Naive thymus-derived CD4-positive, alpha-beta T cell (primary cell): ENCODE data around the gene NKX1-2. TPM values are rescaled to one million over a fixed set of nuclear protein-coding genes. Genes with fewer than 3 reads are reported as not detected.

Source experiments
- ATAC-seq: fragments of 150-1000 bp; cut with Tn5 transposase; 2 replicates; pipeline ENCODE4 v1.10.0; 2021; ENCODE audit warnings: mild to moderate bottlenecking, moderate library complexity
- CTCF ChIA-PET: fragments of 350-600 bp; sonication (Branson Sonifier 250); formaldehyde crosslinking; loops from one replicate; lab custom pipeline; 2021; ENCODE audit warnings: antibody characterized with exemption; lab: Charles Lee
- POLR2A ChIA-PET: fragments of 350-600 bp; sonication (Branson Sonifier 250); formaldehyde crosslinking; loops from one replicate; lab custom pipeline; 2021; ENCODE audit warnings: antibody characterized with exemption, inconsistent platforms; lab: Charles Lee
- DNase-seq, 9 donors: peaks; one replicate each; pipeline versions ENCODE4 v3.0.0 to v3.0.0-alpha.2; 2020 to 2022; ENCODE audit warnings: mixed read lengths in 1 of 9
- H3K27ac ChIP-seq: one replicate; pipeline ENCODE4 v1.7.0; 2013; ENCODE audit warnings: mild to moderate bottlenecking, low read depth, low read length, moderate library complexity
- H3K27me3 ChIP-seq, 2 donors: one replicate each; pipeline ENCODE4 v1.7.0; 2013; ENCODE audit warnings: low read length in 2 of 2, mild to moderate bottlenecking in 2 of 2, moderate library complexity in 2 of 2; ENCODE audit not compliant: control insufficient read depth in 2 of 2, insufficient read depth in 2 of 2
- H3K36me3 ChIP-seq, 3 experiments: 1 replicate in 2 of 3; 2 replicates in 1 of 3; pipeline ENCODE4 v1.7.0; 2013; ENCODE audit warnings: low read length in 3 of 3, mild to moderate bottlenecking in 3 of 3, moderate library complexity in 1 of 3; ENCODE audit not compliant: insufficient read depth in 3 of 3, control insufficient read depth in 2 of 3
- H3K4me1 ChIP-seq, 2 donors: one replicate each; pipeline ENCODE4 v1.7.0; 2013; ENCODE audit warnings: low read length in 2 of 2, mild to moderate bottlenecking in 2 of 2, moderate library complexity in 1 of 2; ENCODE audit not compliant: control insufficient read depth in 2 of 2, insufficient read depth in 2 of 2
- H3K4me3 ChIP-seq: 2 replicates; pipeline ENCODE4 v1.7.0; 2013; ENCODE audit warnings: mild to moderate bottlenecking, low read length
- H3K9me3 ChIP-seq, 3 experiments: 1 replicate in 2 of 3; 2 replicates in 1 of 3; pipeline ENCODE4 v1.7.0; 2013; ENCODE audit warnings: low read length in 3 of 3; ENCODE audit not compliant: control insufficient read depth in 2 of 3
- H3K27ac Mint-ChIP-seq, 9 donors: one replicate each; pipeline ENCODE4 v1.8.0; 2020 to 2022; ENCODE audit warnings: mixed read lengths in 9 of 9, mild to moderate bottlenecking in 8 of 9, moderate library complexity in 5 of 9, inconsistent platforms in 2 of 9
- H3K27me3 Mint-ChIP-seq, 5 donors: one replicate each; pipeline ENCODE4 v1.8.0; 2021 to 2022; ENCODE audit warnings: mixed read lengths in 5 of 5, mild to moderate bottlenecking in 1 of 5
- H3K36me3 Mint-ChIP-seq, 5 donors: one replicate each; pipeline ENCODE4 v1.8.0; 2020 to 2022; ENCODE audit warnings: mixed read lengths in 5 of 5, mild to moderate bottlenecking in 3 of 5, inconsistent platforms in 1 of 5
- H3K4me1 Mint-ChIP-seq, 7 donors: one replicate each; pipeline ENCODE4 v1.8.0; 2020 to 2022; ENCODE audit warnings: mixed read lengths in 7 of 7, mild to moderate bottlenecking in 3 of 7, inconsistent platforms in 1 of 7
- H3K4me3 Mint-ChIP-seq, 10 donors: one replicate each; pipeline ENCODE4 v1.8.0; 2020 to 2022; ENCODE audit warnings: mild to moderate bottlenecking in 10 of 10, mixed read lengths in 10 of 10, moderate library complexity in 6 of 10, inconsistent platforms in 2 of 10
- H3K9me3 Mint-ChIP-seq, 11 donors: one replicate each; pipeline ENCODE4 v1.8.0; 2020 to 2022; ENCODE audit warnings: mixed read lengths in 11 of 11, mild to moderate bottlenecking in 4 of 11, inconsistent platforms in 1 of 11, moderate library complexity in 1 of 11
- intact Hi-C, 2 donors: fragments of 100-400 bp; cut with micrococcal nuclease; formaldehyde crosslinking; loops; one replicate each; pipeline ENCODE4 v1.15.1; 2023
- polyA plus RNA-seq, 2 donors: library from polyadenylated mRNA; unstranded; fragments of 300-500 nt; fragmentation: Illumina TruSeq; gene quantifications; one replicate each; pipeline ENCODE4 v1.2.3, GENCODE V29; 2021
- total RNA-seq, 6 experiments: library from RNA in 5 of 6; stranded (reverse) in 5 of 6; gene quantifications; 1 replicate in 5 of 6; 2 replicates in 1 of 6; pipeline ENCODE4 v1.2.3 and lab custom pipeline; 2021 to 2026

The NKX1-2 gene
- total and polyA plus RNA-seq, 7 experiments from 2014 or later, result not detected

- Mint-ChIP-seq H3K4me1 (no peaks in the 10 kb centered on the region), H3K4me3 (no peak overlapping the region), H3K9me3 (no peaks in the 10 kb centered on the region), H3K27ac (no peak overlapping the region), H3K36me3 (no peaks in the 10 kb centered on the region), H3K27me3 (peaks cover 0 to 41% (median 11%) of the 10 kb centered on the region in 5 donors)
- intact Hi-C loops, result no loop called here
- H3K27ac ChIP-seq, result no peak overlapping the region
- ATAC-seq (no peak), DNase-seq (no peak)
- ChIA-PET CTCF (no interaction called here), POLR2A (interaction anchor here (0.7 kb wide), 1 partner anchor 18 kb away, joined by 4 read pairs; no protein-coding TSS in a partner anchor)
- H3K4me1 ChIP-seq, result no peaks in the 10 kb centered on the region
- H3K27me3 ChIP-seq, result no peaks in the 10 kb centered on the region
- no peaks in the 10 kb centered on the region for H3K36me3 ChIP-seq
- no peaks in the 10 kb centered on the region for H3K9me3 ChIP-seq
- H3K4me3 ChIP-seq, result no peak overlapping the region
These were observed 24.4 kb downstream of the NKX1-2 start for GRCh38 chr10:124425227-124425962.

- ChIA-PET CTCF (interaction anchor here (0.7 kb wide), 1 partner anchor 1289 kb away, joined by 3 read pairs; no protein-coding TSS in a partner anchor), POLR2A (interaction anchor here (1.3 kb wide), 1 partner anchor 20 kb away, joined by 3 read pairs; no protein-coding TSS in a partner anchor)
- no peak for DNase-seq
- Mint-ChIP-seq H3K4me1 (peaks cover 0 to 5% (median 4%) of the 10 kb centered on the region in 7 donors), H3K4me3 (no peak overlapping the region), H3K9me3 (no peaks in the 10 kb centered on the region), H3K27ac (no peak overlapping the region), H3K27me3 (peaks cover 0 to 37% (median 11%) of the 10 kb centered on the region in 5 donors), H3K36me3 (no peaks in the 10 kb centered on the region)
- Histone ChIP-seq H3K4me1 (no peaks in the 10 kb centered on the region), H3K27me3 (no peaks in the 10 kb centered on the region), H3K27ac (no peak overlapping the region), H3K9me3 (no peaks in the 10 kb centered on the region), H3K36me3 (no peaks in the 10 kb centered on the region), H3K4me3 (no peak overlapping the region)
- intact Hi-C loops, result no loop called here
- no peak for ATAC-seq
These were observed 26.0 kb downstream of the NKX1-2 start for GRCh38 chr10:124423813-124424212.

- H3K27ac ChIP-seq, result no peak overlapping the region
- DNase-seq (no peak), ATAC-seq (no peak)
- H3K4me3 ChIP-seq, result no peak overlapping the region
- H3K36me3 ChIP-seq, result no peaks in the 10 kb centered on the region
- H3K27ac Mint-ChIP-seq, result no peak overlapping the region
- no peaks in the 10 kb centered on the region for H3K36me3 Mint-ChIP-seq
- no peaks in the 10 kb centered on the region for H3K9me3 ChIP-seq
- intact Hi-C loops, result no loop called here
- H3K27me3 ChIP-seq, result no peaks in the 10 kb centered on the region
- ChIA-PET CTCF (no interaction called here), POLR2A (no interaction called here)
- peaks cover 3% of the 10 kb centered on the region in 2 donors for H3K4me1 ChIP-seq
- H3K4me3 Mint-ChIP-seq, result no peak overlapping the region
- H3K4me1 Mint-ChIP-seq, result peaks cover 0 to 8% (median 4%) of the 10 kb centered on the region in 7 donors
- peaks cover 0 to 26% (median 11%) of the 10 kb centered on the region in 5 donors for H3K27me3 Mint-ChIP-seq
- no peaks in the 10 kb centered on the region for H3K9me3 Mint-ChIP-seq
These were observed 27.1 kb downstream of the NKX1-2 start for GRCh38 chr10:124422742-124423141.

GRCh38 chr10:124420254-124420653 lies 29.6 kb downstream of the NKX1-2 start:
- H3K4me3 Mint-ChIP-seq, result peak overlapping the region in 3 of 10 donors; percentile 6 to 87 (median 16)
- H3K4me1 Mint-ChIP-seq, result peaks cover 4 to 32% (median 25%) of the 10 kb centered on the region in 7 donors
- intact Hi-C loops, result no loop called here
- Histone ChIP-seq H3K9me3 (no peaks in the 10 kb centered on the region), H3K4me1 (peaks cover 5 to 8% of the 10 kb centered on the region in 2 donors), H3K4me3 (no peak overlapping the region), H3K27ac (no peak overlapping the region), H3K27me3 (no peaks in the 10 kb centered on the region), H3K36me3 (no peaks in the 10 kb centered on the region)
- H3K27ac Mint-ChIP-seq, result peak overlapping the region in 2 of 9 donors; percentile 5 to 10
- H3K36me3 Mint-ChIP-seq, result no peaks in the 10 kb centered on the region
- CTCF ChIA-PET, result interaction anchor here (0.6 kb wide), 1 partner anchor 403 kb away, joined by 3 read pairs; no protein-coding TSS in a partner anchor
- peaks cover 0 to 23% (median 7%) of the 10 kb centered on the region in 5 donors for H3K27me3 Mint-ChIP-seq
- H3K9me3 Mint-ChIP-seq, result no peaks in the 10 kb centered on the region
- POLR2A ChIA-PET, result interaction anchor here (0.6 to 1.5 kb wide), 3 partner anchors 40 to 1178 kb away, joined by 3 to 4 read pairs (median 4); partner anchors contain the start of gene LHPP
- no peak for ATAC-seq
- no peak for DNase-seq

- Mint-ChIP-seq H3K4me3 (peak overlapping the region in 9 of 10 donors; percentile 76 to 89 (median 84)), H3K4me1 (peaks cover 8 to 36% (median 27%) of the 10 kb centered on the region in 7 donors), H3K27ac (peak overlapping the region in 4 of 9 donors; percentile 30 to 86 (median 72)), H3K27me3 (peaks cover 0 to 23% (median 7%) of the 10 kb centered on the region in 5 donors), H3K36me3 (no peaks in the 10 kb centered on the region), H3K9me3 (no peaks in the 10 kb centered on the region)
- intact Hi-C loops, result loop anchor here (1.0 to 10.0 kb wide), 10 partner anchors 225 to 1541 kb away; partner anchors contain the start of genes ACADSB (in 2 of the 2), FAM53B (in 2 of the 2), IKZF5 (in 2 of the 2) and ABRAXAS2 (in 1 of the 2)
- Histone ChIP-seq H3K27ac (no peak overlapping the region), H3K36me3 (no peaks in the 10 kb centered on the region), H3K4me3 (peak overlapping the region; percentile 76), H3K27me3 (no peaks in the 10 kb centered on the region), H3K4me1 (peaks cover 5 to 8% of the 10 kb centered on the region in 2 donors), H3K9me3 (no peaks in the 10 kb centered on the region)
- CTCF ChIA-PET, result no interaction called here
- POLR2A ChIA-PET, result interaction anchor here (0.5 to 0.7 kb wide), 2 partner anchors 41 to 45 kb away, joined by 3 read pairs; no protein-coding TSS in a partner anchor
- DNase-seq (no peak), ATAC-seq (no peak)
These were observed 30.2 kb downstream of the NKX1-2 start for GRCh38 chr10:124419635-124420034.

- H3K4me3 Mint-ChIP-seq, result peak within 1 kb of the TSS; percentile 80 to 91 (median 84)
- no peaks in the 10 kb centered on the region for H3K27me3 ChIP-seq
- peaks cover 0 to 4% (median 0%) of the 10 kb centered on the region in 5 donors for H3K36me3 Mint-ChIP-seq
- H3K27me3 Mint-ChIP-seq, result peaks cover 0 to 18% (median 2%) of the 10 kb centered on the region in 5 donors
- H3K27ac Mint-ChIP-seq, result peak within 1 kb of the TSS in 8 of 9 donors; percentile 31 to 90 (median 83)
- H3K9me3 ChIP-seq, result no peaks in the 10 kb centered on the region
- peak within 1 kb of the TSS; percentile 80 for H3K27ac ChIP-seq
- intact Hi-C loops, result loop anchor here (1.0 to 10.0 kb wide), 17 partner anchors 16 to 1540 kb away; partner anchors contain the start of genes ACADSB (in 2 of the 2), BUB3 (in 2 of the 2), FAM53B (in 2 of the 2) and IKZF5 (in 2 of the 2)
- ATAC-seq, result peak; percentile 99
- H3K4me3 ChIP-seq, result peak within 1 kb of the TSS; percentile 76
- CTCF ChIA-PET, result no interaction called here
- H3K4me1 Mint-ChIP-seq, result peaks cover 8 to 41% (median 31%) of the 10 kb centered on the region in 7 donors
- DNase-seq, result peak; percentile 90 to 96 (median 94)
- peaks cover 8 to 10% of the 10 kb centered on the region in 2 donors for H3K4me1 ChIP-seq
- H3K36me3 ChIP-seq, result no peaks in the 10 kb centered on the region
- POLR2A ChIA-PET, result interaction anchor here (0.5 to 1.0 kb wide), 4 partner anchors 10 to 46 kb away, joined by 3 read pairs; no protein-coding TSS in a partner anchor
- no peaks in the 10 kb centered on the region for H3K9me3 Mint-ChIP-seq
These were observed 30.9 kb downstream of the NKX1-2 start, which contains the start of gene OAT for GRCh38 chr10:124418726-124419501. Gene OAT, minus strand, starts transcription at chr10:124418923. Its CDS starts 6,752 bp downstream, at chr10:124412171.
